GM12878 (cell line): ENCODE data around the gene KCNJ13.

Experiments used
- SIN3A ChIP-seq: IDR thresholded peaks from 2 replicates; pipeline ENCODE4 v1.6.1; 2012; ENCODE audit warnings: low read depth, low read length, improper control_type of control experiment
- TF ChIP-seq, protein P1 (sequence below): IDR thresholded peaks from 2 replicates; pipeline ENCODE4 v1.6.1; 2012; ENCODE audit warnings: low read length, inconsistent platforms

GRCh38 chr2:232731470-232731869 lies 44.9 kb downstream of the KCNJ13 start:
- TF ChIP-seq, protein P1, sequence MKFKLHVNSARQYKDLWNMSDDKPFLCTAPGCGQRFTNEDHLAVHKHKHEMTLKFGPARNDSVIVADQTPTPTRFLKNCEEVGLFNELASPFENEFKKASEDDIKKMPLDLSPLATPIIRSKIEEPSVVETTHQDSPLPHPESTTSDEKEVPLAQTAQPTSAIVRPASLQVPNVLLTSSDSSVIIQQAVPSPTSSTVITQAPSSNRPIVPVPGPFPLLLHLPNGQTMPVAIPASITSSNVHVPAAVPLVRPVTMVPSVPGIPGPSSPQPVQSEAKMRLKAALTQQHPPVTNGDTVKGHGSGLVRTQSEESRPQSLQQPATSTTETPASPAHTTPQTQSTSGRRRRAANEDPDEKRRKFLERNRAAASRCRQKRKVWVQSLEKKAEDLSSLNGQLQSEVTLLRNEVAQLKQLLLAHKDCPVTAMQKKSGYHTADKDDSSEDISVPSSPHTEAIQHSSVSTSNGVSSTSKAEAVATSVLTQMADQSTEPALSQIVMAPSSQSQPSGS, result no peak
- TF ChIP-seq SIN3A, result no peak
